ENCODE results near the gene EML1.
A peak's percentile ranks its signal among the peaks of the same experiment; 100 is the strongest.

The EML1 gene

DNA sequence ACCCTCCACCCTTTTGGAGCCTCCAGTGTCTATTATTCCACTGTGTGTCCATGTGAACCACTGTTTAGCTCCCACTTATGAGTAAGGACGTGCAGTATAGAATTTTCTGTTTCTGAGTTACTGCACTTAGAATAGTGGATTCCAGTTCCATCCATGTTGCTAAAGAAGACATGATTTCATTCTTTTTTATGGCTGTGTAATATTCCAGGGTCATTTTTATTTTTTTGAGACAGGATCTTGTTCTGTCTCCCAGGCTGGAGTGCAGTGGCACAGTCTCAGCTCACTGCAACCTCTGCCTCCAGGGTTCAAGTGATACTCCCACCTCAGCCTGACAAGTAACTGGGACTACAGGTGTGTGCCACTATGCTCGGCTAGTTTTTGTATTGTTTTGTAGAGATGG lies 31.6 kb downstream of the EML1 start:
- DNase-seq (ENCODE audit: low read depth), result no peak

DNA sequence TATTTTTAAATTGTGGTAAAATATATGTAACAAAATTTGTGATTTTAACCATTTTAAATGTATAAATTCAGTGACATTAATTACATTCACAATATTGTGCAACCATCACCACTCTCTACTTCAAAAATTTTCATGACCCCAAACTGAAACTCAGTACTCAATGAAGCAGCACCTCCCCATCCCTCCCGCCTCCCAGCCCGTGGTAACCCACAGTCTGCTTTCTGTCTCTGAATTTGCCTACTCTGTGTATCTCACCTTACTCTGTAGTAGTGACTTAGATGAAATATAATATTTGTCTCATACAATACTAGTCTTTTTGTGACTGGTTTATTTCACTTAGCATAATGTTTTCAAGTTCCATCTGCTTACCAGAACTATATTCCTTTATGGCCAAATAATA lies 36.2 kb downstream of the EML1 start:
- no peak for DNase-seq (ENCODE audit: low read depth)

DNA sequence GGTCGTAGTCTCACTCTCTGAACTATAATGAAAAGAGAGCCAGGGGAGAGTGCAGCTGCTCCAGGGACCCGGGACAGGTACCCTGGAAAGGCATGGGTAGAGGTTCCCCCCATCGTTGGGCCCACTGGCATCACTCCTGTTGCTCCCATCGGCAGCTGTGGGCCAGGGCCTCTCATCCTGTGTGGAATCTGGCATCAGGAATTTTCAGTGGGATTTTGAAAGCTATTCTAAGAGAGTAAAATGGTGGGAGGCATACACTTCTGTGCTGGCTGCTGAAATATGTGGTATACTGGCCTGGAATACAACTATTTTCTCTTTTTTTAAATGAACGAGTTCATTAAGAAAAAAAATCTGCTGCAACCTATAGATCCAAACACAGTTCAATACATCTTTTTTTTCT lies 38.1 kb downstream of the EML1 start:
- no peak for DNase-seq (ENCODE audit: low read depth)

DNA sequence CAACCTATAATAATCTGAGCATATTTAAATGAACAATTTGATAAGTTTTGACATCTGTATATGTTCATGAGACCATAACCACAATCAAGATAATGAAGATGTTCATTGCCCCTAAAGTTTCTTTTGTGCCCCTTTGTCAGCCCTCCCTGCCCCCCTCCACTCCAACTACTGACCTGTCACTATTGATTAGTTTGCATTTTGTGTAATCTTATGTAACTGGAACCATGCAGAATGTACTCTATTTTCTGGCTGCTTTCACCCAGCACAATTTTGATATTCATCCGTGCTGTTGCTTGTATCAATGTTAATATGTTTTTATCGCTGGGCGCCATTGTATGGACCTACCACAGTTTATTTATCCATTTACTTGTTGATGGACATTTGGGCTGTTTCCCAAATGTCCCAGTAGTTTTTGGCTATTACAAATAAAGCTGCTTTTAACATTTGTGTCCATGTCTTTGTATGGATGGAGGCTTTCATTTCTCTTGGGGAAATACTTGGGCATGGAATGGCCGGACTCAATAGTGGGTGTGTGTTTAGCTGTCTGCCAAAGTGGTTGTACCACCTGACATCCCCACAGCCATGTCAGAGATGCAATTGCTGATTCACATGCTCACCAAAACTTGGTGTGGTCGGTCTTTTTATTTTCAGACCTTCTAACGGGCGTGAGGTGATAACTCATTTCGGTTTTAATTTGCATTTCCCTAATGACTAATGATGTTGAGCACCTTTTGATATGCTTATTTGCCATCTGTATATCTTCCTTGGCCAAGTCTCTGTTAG lies 38.9 kb downstream of the EML1 start:
- DNase-seq (ENCODE audit: low read depth), result no peak

DNA sequence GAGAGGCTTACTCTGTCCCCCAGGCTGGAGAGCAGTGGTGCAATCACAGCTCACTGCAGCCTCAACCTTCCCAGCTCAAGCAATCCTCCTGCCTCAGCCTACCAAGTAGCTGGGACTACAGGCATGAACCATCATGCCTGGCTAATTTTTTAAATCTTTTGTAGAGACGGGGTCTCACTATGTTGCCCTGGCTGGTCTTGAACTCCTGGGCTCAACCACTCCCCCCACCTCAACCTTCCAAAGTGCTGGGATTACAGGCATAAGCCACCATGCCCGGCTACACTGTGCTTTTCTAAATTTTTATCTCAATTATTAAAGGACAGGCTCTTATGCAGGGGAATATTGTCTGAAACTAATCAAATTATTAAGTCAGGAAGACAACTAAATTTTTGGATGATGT lies 44.6 kb downstream of the EML1 start:
- no peak for DNase-seq (ENCODE audit: low read depth)

DNA sequence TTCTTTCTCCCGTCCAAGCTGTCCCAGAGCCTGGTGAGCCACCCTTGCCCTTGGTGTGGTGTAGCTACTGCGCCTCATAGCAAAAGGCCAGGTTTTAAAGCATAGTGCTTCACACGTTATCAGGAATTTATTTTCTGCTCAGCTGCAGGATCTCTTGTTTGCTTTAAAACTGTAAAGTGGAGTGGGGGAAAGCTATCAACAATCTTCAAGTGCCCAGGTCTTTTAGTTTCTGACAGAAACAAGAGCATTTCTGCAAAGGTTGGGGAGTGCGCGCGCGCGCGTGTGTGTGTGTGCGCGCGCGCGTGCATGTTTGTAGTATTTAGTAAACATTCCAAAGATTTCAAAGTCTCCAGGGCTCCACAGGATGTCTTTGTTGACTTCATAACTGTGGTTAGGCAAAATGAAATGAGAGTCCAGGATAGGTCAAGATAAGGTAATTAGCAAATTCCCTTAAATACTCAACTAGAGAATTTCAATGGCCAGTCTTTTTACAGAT lies 45.5 kb downstream of the EML1 start:
- DNase-seq (ENCODE audit: low read depth), result peak; percentile 66

DNA sequence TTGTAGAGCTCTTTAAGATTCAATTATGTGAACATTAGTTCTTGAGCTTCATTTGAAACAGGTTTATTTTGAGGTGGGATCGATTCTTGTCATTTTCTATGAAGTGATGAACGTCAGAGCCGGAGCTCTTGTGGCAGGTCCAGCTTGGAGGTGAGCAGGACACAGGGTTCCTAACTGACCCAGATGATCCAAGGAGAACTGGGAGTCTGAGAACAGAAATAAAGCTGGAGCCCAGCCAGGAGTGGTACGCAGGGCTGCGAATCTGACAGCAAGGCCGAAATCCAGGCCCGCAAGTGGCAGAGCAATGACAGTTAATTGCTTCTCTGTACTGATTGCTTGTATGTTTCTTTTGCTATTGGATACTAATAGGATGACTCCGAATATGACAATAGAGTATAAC lies 46.5 kb downstream of the EML1 start:
- DNase-seq (ENCODE audit: low read depth), result no peak

DNA sequence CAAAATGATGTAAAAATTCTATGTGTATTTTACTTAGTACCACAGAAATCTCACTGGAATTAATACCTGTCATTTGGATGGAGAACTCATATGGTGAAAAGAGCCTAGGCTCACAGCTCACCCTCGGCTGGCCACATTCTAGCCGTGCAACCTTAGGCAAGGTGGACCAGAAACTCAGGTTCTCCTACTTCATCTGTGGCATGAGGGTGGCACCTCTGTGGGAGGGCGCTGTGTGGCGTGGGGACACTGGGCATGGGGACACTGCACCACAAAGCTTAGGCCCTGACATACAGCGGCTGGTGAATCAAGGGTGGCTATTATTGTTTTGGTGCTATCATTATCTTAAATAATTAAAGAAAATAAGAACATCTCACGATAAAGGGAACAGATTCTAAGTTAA lies 47.1 kb downstream of the EML1 start:
- DNase-seq (ENCODE audit: low read depth), result no peak

DNA sequence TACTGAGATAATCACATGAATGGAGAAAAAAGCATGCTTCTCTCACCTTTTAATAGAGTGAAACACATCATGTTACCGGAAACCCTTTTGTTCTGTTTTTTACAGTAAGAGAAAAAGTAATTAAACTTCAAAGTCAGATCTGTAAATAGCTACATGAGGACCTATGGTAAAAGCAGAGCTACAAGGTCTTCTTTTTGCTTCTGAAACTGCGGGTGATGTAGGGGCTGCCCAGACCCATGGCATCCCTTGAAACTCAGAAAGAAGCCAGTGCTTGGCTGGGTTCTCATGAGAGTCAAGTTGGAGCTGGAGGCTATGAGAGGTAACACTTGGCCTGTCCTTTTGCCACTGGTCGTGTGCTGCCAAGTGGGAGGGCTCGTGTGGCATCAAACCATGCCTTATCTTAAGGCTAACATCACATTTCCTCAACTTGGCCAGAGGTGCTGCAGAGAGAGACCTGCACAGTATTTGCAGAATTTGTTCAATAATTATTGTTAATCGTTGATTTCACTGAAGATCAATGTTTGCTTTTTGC lies 47.6 kb downstream of the EML1 start:
- no peak for DNase-seq (ENCODE audit: low read depth)

DNA sequence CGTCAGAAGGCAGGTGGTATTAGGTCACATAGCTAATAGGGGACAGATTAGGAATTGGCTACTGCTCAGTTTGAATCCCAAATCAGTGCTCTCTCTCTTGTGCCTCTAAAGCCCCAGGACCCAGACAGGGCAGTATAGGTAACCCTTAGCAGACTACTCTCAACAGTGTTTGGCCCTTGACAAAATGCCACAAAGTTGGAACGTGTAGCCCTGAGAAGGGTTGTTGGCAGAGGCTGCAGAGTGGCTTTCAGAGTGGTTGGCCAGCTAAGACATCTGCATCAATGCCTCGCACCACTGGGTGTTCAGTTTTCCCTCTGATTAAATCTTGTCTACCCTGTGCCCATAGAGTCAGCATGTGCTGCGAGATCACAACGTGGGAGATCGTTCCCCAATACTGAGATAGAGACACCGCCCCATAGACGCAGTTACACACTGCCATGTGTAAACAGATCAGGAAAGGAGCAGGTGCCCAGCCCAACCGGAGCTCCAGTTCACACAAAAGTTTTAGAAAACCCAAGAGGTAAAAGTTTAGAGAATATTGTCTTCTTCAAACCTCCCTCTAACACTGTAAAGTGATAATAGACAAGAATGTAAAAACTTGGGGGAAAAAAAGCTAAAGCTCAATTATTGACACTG lies 48.3 kb downstream of the EML1 start:
- no peak for DNase-seq (ENCODE audit: low read depth)

DNA sequence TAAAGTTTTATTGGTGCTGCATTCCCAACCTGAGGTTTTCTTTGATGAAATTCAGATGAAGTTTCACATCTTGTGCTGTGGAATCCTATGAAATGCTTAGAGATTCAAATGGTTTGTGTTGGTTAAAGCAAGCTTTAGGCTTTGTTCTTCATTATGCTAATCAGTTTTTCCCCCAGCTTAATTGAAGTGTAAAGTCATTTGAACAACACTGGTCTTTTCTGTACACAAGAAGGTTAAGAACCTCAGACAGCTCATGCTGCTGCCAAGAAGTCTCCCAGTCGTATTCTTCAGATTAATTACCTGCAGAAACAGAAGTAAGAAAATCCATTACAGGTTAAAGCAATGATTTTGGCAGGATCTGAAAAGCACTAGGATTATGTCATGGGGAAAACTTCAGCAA lies 48.9 kb downstream of the EML1 start:
- no peak for DNase-seq (ENCODE audit: low read depth)

DNA sequence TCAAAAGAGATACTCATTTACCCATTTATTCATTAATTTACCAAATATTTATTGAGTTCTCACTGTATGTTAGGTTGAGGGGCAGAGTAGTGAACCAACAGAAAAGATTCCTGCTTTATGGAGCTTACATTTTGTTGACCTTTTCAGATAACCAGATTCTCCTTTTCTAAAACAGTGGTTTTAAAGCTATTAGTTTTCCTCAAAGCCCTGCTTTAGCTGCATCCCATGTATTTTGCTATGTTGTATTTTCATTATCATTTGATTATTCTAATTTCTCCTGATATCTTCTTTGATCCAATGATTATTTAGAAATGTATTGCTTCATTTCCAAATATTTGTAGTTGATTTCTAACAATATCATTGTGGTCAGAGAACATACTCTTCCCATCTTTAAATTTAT lies 53.6 kb downstream of the EML1 start:
- no peak for DNase-seq (ENCODE audit: low read depth)

DNA sequence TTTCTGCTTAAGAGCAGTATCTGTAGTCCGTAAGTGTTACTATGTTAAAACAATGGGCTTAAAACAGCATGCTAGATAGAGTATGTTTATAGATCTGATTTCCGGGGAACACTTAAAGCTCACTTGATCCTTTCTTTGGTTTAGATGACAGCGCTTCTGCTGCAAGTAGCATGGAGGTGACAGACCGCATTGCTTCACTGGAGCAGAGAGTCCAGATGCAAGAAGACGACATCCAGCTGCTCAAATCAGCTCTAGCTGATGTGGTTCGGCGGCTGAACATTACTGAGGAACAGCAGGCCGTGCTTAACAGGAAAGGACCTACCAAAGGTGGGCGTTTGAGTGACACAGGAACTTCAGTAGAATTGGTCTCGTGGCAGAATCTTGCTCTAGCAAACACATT lies 57.5 kb downstream of the EML1 start:
- no peak for DNase-seq (ENCODE audit: low read depth)

DNA sequence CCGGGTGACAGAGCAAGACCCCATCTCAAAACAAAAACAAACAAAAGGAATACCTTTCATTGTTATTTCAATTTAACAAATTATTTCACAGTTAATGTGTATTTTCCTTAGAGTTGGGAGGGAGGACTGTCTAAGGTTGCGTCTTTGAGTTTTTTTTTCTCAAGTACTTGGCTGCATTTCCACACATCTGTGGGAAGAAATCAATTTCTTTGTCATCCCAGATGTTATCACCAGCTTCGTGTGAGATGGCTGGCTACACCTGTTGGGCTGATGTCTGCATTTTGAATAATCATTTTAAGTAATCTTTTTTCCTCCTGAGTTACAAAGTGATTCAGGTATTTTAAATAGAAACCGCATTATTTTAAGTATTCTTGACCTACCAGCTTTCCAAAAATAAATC lies 59.4 kb downstream of the EML1 start:
- DNase-seq (ENCODE audit: low read depth), result no peak

DNA sequence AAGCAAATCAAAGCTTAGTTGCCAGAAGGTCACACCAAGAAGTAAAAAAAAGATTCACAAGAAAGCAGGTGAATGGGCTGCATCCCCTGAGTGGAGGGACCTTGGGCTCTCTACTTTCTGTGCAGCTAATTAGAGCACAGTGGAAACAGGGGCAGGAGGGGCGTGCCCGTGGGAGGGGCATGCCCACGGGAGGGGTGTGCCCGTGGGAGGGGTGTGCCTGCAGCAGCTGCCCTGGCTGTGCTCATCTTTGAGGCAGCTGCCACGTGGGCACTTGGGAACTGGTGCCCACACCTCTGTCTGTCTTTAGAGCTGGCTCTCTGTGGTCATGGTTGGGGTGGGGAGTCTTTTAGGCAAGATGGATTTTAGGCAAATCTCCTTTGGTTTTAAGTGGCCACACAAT lies 60.0 kb downstream of the EML1 start:
- DNase-seq (ENCODE audit: low read depth), result no peak

DNA sequence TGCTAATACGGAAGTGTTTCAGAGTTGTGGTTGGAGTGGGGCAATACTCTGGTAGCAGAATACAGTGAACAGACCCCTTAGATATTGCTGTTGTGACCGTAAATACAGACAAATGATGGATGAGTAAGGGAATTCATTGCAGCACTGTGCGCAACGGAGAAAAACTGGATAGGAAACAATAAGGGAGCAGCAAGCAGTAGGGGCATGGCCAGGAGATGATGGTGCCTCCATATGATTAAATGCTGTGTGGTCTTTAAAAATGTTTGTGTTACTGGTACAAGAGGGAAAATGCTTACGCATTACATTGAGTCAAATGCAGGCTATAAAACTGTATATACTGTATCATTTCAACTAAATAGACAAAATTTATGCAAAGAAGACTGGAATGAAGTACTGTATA lies 61.6 kb downstream of the EML1 start:
- no peak for DNase-seq (ENCODE audit: low read depth)

DNA sequence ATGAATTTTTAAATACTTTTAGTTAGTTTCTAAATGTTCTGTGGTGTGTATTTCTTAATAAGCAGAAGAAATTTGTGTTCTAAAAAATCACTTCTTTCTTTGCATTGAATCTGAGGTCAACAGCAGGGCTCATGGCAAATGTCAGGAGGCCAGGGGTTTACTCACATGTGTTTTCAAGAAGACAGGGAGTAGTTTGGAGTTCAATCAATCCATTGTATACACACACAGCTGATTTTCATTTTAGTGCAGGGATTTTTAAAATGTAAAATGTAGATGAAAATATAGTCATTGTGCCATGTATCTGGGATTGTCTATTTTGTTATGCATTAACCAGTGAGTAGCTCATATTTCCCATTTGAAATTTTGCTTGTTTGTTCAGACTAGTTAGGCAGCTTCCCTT lies 62.1 kb downstream of the EML1 start:
- no peak for DNase-seq (ENCODE audit: low read depth)

DNA sequence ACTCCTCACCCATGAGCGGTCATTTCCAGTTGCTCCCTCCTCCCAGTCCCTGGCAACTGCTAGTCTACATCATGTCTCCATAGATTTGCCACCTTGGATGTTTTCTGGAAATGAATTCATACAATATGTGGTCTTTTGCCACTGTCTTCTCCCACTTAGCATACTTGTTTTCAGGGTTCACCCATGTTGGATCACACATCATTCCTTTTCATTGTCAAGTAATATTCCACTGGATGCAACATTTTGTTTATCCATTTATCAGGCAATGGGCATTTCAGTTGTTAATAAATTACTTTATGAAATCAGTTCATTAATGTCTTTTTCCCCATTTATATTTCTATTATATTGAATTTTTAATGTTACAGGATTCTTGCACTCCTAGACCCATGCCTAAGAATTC lies 64.3 kb downstream of the EML1 start:
- DNase-seq (ENCODE audit: low read depth), result no peak

DNA sequence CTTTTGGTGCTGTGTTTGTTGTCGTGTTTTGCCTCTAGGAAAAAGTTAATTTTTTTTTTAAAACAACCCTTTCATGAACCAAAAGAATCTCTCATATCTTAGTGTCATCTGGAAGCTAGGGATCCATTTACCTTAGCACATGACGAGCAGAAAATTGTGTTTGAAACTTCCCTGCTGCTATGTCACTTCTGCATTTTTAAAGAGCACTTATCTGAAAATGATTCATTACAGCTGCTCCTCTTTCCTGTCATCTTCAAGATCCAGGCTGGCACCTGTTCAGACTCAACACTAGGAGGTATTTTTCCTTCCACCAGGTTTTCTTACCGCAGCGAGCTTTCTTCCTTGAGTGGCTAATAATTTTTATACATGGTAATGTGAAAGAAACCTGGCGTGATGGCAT lies 67.0 kb downstream of the EML1 start:
- DNase-seq (ENCODE audit: low read depth), result no peak

DNA sequence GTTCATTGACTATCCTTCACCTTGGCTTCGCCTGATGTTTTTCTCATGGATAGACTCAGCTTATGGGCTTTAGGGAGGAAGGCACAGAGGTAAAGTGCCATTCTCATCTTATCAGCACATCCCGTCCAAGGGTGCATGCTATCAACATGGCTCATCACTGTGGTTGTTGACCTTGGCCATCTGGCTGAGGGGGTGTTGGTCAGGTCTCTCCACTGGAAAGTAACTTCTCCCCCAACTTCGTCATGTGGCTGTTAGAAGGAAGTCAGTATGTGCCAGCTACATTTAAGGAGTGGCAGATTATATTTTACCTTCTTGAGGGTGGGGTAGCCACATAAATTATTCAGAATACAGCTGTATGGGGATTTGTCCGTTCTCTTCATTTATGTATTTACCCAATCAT lies 68.9 kb downstream of the EML1 start:
- DNase-seq (ENCODE audit: low read depth), result peak; percentile 63

DNA sequence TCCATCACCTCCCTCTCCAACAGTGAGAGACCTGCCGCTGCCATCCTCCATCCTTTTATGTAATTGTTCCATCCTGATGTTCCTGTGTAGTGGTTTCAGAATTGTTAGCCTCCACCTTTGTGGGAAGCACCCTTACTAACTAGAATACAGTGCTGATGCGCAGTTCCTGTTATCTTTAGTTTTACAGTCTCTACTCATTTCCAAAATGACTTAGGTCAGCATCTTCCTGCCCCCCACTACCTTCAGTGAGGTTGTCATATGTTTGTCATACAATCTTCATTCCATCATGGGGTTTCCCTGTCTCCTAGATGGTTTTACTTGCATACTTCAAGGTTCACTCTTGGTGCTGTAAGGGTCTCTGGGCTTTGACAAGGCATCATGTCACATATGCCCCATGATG lies 69.8 kb downstream of the EML1 start:
- no peak for DNase-seq (ENCODE audit: low read depth)

DNA sequence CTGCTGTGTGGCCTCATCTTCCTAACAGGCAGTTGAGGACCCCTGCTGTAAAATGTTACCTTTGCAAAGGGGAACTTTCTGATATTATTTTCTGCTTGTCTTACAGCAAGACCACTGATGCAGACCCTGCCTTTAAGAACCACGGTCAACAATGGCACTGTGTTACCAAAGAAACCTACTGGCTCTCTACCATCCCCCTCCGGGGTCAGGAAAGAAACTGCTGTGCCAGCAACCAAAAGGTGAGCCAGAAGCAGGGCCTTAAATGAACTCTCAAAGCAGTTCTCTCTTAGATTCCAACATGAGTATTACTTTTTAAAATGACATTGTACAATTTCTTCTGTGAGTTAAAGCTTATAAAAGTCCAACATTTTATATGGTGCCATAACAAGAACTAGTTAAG lies 72.2 kb downstream of the EML1 start:
- no peak for DNase-seq (ENCODE audit: low read depth)

DNA sequence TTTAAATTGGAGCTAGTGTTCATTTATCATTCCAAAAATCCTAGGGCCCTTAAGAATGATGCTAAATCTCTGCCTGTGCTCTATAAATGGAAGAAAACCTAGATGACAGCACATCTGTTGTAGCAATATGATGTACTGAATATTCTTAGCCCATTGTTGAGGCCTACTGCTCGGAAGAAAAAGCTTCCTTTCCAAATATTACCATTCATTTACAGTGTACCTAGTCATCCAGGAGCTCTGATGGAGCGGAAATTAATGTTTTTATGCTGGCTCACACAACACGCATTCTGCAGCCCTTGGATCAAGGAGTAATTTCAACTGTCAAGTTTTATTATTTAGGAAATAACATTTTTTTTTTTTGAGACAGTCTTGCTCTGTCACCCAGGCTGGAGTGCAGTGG lies 77.4 kb downstream of the EML1 start:
- no peak for DNase-seq (ENCODE audit: low read depth)

DNA sequence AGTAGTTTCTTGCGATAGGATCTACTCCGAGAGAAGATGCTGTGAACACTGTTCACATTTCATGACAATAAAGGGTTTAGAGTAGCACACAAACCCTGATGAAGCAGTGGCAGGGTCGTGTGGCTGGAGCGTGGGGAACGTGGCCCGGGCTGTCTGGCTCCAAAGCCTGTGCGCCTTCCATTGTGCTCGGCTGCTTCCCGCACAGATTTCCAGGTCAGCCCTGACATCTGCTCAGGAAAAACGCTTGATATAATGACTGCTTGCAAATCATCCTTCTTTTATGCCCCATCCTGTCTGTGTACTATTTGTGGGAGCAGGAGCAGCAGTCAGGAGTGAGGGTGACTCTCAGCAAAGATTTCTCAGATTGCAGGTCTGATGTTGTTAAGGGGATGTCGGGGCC lies 78.6 kb downstream of the EML1 start:
- DNase-seq (ENCODE audit: low read depth), result no peak

All from EH (cell line).